ENCODE results near the gene ARMC2.

The ARMC2 gene

DNA sequence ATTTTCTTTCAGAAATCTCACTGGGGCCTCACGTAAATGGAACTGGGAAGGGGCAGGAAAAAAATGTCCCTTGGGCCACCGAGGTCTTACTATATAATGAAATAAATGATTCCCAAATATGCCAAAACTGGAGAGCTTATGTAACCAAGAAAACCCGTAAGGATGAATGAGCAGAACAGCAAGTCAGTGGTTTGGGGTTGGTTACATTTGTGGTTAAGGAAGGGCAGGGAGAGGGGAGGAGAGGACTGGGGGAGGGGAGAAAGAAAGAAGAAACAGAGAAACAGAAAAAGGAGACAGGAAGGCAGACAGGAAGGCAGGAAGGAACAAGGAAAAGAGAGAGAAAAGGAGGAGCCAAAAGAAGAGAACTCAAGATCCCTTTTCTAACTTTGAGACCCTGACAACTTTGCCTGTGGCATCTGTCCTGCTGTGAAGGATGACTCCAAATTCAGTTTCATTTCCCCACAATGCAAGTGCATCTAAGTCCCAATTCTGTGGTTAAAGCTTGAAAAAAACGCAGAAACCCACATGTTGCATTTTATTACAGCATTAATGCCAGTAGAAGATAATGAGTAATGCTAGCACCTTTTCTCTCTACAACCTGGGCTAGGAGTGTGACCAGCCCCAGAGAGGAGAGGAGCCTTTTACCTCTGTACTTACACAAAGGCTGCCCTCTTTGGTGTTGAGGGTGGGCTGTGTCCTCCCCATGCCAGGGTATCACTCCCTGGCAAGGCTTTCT is 10.8 kb upstream of the ARMC2 start:
- in situ Hi-C loops (cut with HindIII; ENCODE audit: low pct_ligation_motif_present, low sequenced_read_pairs), result no loop called here
- no peak for DNase-seq
- H3K27ac ChIP-seq, result no peak overlapping the region

DNA sequence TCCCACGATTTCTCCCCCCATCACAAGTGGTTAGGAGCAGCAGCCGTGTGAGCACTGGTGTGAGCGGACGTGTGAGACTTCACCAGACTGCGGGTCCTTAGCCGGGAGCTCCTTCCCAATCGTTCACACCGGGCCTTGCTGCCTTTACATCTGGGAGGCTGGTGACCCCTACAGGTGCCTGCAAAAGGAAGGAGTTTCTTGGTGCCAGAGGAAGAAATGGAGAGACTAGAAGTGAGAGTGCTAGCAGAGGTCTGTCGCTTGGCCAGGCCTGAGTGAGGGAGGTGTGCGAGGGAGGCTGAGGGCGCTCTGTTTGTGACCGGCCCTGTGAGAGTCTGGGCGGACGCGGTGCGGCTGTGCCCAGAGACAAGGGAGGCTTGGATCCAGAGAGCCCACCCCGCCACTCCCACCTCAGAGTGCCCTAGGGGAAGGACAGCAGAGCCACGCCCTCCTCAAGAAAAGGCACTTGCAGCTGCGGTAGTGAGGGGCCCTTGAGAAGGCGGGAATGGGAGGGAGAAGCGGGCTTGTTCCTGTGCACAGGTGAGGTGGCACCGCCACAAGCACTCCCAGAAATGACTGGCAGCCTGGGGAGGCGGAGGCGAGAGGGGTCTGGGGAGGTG is 10.0 kb upstream of the ARMC2 start:
- no peak overlapping the region for H3K27ac ChIP-seq
- TF ChIP-seq, protein P1, sequence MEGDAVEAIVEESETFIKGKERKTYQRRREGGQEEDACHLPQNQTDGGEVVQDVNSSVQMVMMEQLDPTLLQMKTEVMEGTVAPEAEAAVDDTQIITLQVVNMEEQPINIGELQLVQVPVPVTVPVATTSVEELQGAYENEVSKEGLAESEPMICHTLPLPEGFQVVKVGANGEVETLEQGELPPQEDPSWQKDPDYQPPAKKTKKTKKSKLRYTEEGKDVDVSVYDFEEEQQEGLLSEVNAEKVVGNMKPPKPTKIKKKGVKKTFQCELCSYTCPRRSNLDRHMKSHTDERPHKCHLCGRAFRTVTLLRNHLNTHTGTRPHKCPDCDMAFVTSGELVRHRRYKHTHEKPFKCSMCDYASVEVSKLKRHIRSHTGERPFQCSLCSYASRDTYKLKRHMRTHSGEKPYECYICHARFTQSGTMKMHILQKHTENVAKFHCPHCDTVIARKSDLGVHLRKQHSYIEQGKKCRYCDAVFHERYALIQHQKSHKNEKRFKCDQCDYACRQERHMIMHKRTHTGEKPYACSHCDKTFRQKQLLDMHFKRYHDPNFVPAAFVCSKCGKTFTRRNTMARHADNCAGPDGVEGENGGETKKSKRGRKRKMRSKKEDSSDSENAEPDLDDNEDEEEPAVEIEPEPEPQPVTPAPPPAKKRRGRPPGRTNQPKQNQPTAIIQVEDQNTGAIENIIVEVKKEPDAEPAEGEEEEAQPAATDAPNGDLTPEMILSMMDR (IDR thresholded peaks at IDR 0.05; ENCODE audit: low read depth, low read length, missing control alignments), result peak; percentile 47
- no peak overlapping the region for H3K4me3 ChIP-seq (ENCODE audit: low read depth, low read length)
- no peaks in the 10 kb centered on the region for H3K36me3 ChIP-seq (replicated peaks)
- H3K27me3 ChIP-seq (replicated peaks), result no peaks in the 10 kb centered on the region
- DNase-seq, result no peak
- in situ Hi-C loops (cut with HindIII; ENCODE audit: low pct_ligation_motif_present, low sequenced_read_pairs), result no loop called here

More for the DNA sequence above, 10.8 kb upstream of the ARMC2 start:
- TF ChIP-seq, protein P1 (IDR thresholded peaks at IDR 0.05; ENCODE audit: low read depth, low read length, missing control alignments), result no peak
- Histone ChIP-seq H3K36me3 (replicated peaks) (no peaks in the 10 kb centered on the region), H3K27me3 (replicated peaks) (no peaks in the 10 kb centered on the region), H3K4me3 (ENCODE audit: low read depth, low read length) (no peak overlapping the region)

DNA sequence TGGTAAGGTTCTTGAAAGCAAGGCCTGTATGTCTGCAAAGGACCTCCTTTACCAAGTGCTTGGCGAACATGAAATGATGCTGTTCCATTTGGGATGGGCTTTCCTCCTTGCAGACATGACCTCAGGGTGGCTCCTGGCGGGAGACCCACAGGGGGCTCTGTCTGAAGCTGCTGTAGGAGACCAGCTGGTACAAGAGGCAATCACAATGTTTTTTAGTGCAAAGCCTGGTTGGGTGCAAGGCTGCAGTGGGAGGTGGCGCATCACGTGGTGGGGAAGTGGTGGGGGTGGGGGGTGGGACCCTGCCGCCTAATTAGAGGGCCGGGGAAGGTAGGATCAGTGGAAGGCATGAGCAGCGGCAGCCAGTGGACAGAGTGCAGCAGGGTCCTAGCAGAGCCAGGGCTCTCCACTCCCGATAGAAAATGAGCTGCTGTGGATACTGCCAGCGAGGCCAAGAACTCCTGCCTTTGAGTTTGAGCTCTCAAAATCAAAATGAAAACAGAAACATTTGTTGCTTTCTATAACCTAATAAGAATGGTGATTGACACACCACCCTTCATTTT is 9.1 kb upstream of the ARMC2 start:
- no peak overlapping the region for H3K27ac ChIP-seq
- H3K27me3 ChIP-seq (replicated peaks), result no peaks in the 10 kb centered on the region
- H3K36me3 ChIP-seq (replicated peaks), result no peaks in the 10 kb centered on the region
- in situ Hi-C loops (cut with HindIII; ENCODE audit: low pct_ligation_motif_present, low sequenced_read_pairs), result no loop called here
- TF ChIP-seq, protein P1 (IDR thresholded peaks at IDR 0.05; ENCODE audit: low read depth, low read length, missing control alignments), result no peak
- no peak for DNase-seq
- H3K4me3 ChIP-seq (ENCODE audit: low read depth, low read length), result no peak overlapping the region

DNA sequence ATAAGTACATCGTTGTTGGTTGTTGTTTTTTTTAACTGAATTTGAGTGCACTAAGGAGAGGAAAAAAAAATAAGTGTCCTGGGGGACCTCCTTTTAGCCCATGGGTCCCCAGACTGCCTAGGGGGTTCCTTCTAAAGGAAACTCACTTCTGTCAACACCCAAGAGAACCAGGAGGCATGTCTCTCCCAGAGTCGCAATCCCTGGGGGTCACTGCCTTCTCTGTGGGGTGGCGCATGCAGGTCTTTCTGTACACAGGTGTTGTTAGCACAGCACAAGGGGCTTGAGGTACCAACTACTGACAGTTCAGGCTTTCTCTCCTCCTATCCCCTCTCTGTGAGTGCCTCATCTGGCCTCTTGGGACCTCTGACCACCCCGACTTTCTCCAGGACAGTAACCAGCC is 7.3 kb upstream of the ARMC2 start:
- Histone ChIP-seq H3K4me3 (ENCODE audit: low read depth, low read length) (no peak overlapping the region), H3K27ac (no peak overlapping the region), H3K36me3 (replicated peaks) (no peaks in the 10 kb centered on the region), H3K27me3 (replicated peaks) (no peaks in the 10 kb centered on the region)
- in situ Hi-C loops (cut with HindIII; ENCODE audit: low pct_ligation_motif_present, low sequenced_read_pairs), result no loop called here
- TF ChIP-seq, protein P1 (IDR thresholded peaks at IDR 0.05; ENCODE audit: low read depth, low read length, missing control alignments), result no peak
- DNase-seq, result no peak

DNA sequence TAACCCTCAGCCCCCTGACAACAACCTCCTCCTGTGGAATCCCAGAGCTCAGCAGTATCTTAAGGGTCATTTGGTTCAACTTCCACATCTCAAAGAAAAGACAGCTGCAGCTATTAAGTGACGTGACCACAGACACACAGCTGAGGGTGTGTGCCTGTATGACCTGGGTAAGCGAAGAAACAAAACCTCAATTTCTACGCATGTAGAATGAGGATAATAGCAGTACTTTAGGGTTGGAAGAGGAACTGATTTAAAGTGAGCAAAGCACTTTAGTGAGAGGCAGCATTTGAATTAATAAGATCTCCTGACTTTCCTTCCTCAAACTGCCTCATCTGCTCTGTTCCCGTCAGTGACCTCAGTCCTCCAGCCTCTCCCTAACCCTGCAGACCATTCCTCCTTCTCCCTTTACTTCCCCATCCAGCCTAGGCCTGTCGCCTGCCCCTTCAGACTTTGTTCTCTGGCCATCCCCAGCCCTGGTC is 6.8 kb upstream of the ARMC2 start:
- H3K4me3 ChIP-seq (ENCODE audit: low read depth, low read length), result no peak overlapping the region
- no peak for DNase-seq
- in situ Hi-C loops (cut with HindIII; ENCODE audit: low pct_ligation_motif_present, low sequenced_read_pairs), result no loop called here
- TF ChIP-seq, protein P1 (IDR thresholded peaks at IDR 0.05; ENCODE audit: low read depth, low read length, missing control alignments), result no peak
- H3K36me3 ChIP-seq (replicated peaks), result no peaks in the 10 kb centered on the region
- H3K27me3 ChIP-seq (replicated peaks), result no peaks in the 10 kb centered on the region
- H3K27ac ChIP-seq, result no peak overlapping the region

All from brain microvascular endothelial cell (primary cell).